Nephron (organoid): ENCODE data around the gene NKD2.

ENCODE experiments used
- H3K27ac Mint-ChIP-seq, 3 experiments: 2 replicates each; pipeline ENCODE4 v1.8.0; 2020; ENCODE audit warnings: mixed read lengths in 3 of 3, mild to moderate bottlenecking in 2 of 3, moderate library complexity in 1 of 3
- H3K27me3 Mint-ChIP-seq: 2 replicates; pipeline ENCODE4 v1.8.0; 2021; ENCODE audit warnings: low read depth, mild to moderate bottlenecking, moderate library complexity, mixed read lengths
- H3K36me3 Mint-ChIP-seq: 2 replicates; pipeline ENCODE4 v1.8.0; 2020; ENCODE audit warnings: low read depth, mixed read lengths
- H3K4me1 Mint-ChIP-seq: 2 replicates; pipeline ENCODE4 v1.8.0; 2020; ENCODE audit warnings: mixed read lengths
- H3K4me3 Mint-ChIP-seq, 3 experiments: 2 replicates each; pipeline ENCODE4 v1.8.0; 2020; ENCODE audit warnings: mild to moderate bottlenecking in 3 of 3, mixed read lengths in 3 of 3, moderate library complexity in 2 of 3
- H3K9me3 Mint-ChIP-seq: 2 replicates; pipeline ENCODE4 v1.8.0; 2020; ENCODE audit warnings: mixed read lengths
- CTCF ChIP-seq, 3 experiments: fragments of 200-600 bp; sonication (generic); IDR thresholded peaks; one replicate each; pipeline ENCODE4 v1.5.0; 2021; ENCODE audit warnings: antibody characterized with exemption in 3 of 3; ENCODE audit not compliant: unreplicated experiment in 3 of 3

NKD2 gene

GRCh38 chr5:1074816-1075554, 66.4 kb downstream of the NKD2 start:
- Mint-ChIP-seq H3K4me1 (no peaks in the 10 kb centered on the region), H3K27me3 (peaks cover 3% of the 10 kb centered on the region), H3K36me3 (peaks cover 7% of the 10 kb centered on the region), H3K27ac (no peak overlapping the region), H3K4me3 (no peak overlapping the region), H3K9me3 (no peaks in the 10 kb centered on the region)
- no peak for TF ChIP-seq CTCF (IDR thresholded peaks at IDR 0.05; ENCODE audit: unreplicated experiment in 3 of 3)

- H3K9me3 Mint-ChIP-seq: no peaks in the 10 kb centered on the region
- TF ChIP-seq CTCF (IDR thresholded peaks at IDR 0.05; ENCODE audit: unreplicated experiment in 3 of 3): no peak
- no peak overlapping the region for H3K4me3 Mint-ChIP-seq
- no peak overlapping the region for H3K27ac Mint-ChIP-seq
- peaks cover 4% of the 10 kb centered on the region for H3K4me1 Mint-ChIP-seq
- H3K27me3 Mint-ChIP-seq: peaks cover 3% of the 10 kb centered on the region
- peaks cover 7% of the 10 kb centered on the region for H3K36me3 Mint-ChIP-seq
Observed at GRCh38 chr5:1075555-1075881, 66.9 kb downstream of the NKD2 start.

GRCh38 chr5:1075931-1076330, 67.3 kb downstream of the NKD2 start:
- peaks cover 3% of the 10 kb centered on the region for H3K27me3 Mint-ChIP-seq
- no peak overlapping the region for H3K4me3 Mint-ChIP-seq
- peaks cover 8% of the 10 kb centered on the region for H3K4me1 Mint-ChIP-seq
- no peaks in the 10 kb centered on the region for H3K9me3 Mint-ChIP-seq
- peaks cover 11% of the 10 kb centered on the region for H3K36me3 Mint-ChIP-seq
- H3K27ac Mint-ChIP-seq: no peak overlapping the region
- TF ChIP-seq CTCF (IDR thresholded peaks at IDR 0.05; ENCODE audit: unreplicated experiment in 3 of 3): no peak

GRCh38 chr5:1076406-1076805, 67.8 kb downstream of the NKD2 start:
- Mint-ChIP-seq H3K9me3 (no peaks in the 10 kb centered on the region), H3K27me3 (peaks cover 3% of the 10 kb centered on the region), H3K27ac (no peak overlapping the region), H3K36me3 (peaks cover 16% of the 10 kb centered on the region), H3K4me3 (no peak overlapping the region), H3K4me1 (peaks cover 12% of the 10 kb centered on the region)
- TF ChIP-seq CTCF (IDR thresholded peaks at IDR 0.05; ENCODE audit: unreplicated experiment in 3 of 3): no peak

GRCh38 chr5:1077026-1077425, 68.4 kb downstream of the NKD2 start:
- H3K4me3 Mint-ChIP-seq: no peak overlapping the region
- peaks cover 3% of the 10 kb centered on the region for H3K27me3 Mint-ChIP-seq
- H3K9me3 Mint-ChIP-seq: no peaks in the 10 kb centered on the region
- no peak for TF ChIP-seq CTCF (IDR thresholded peaks at IDR 0.05; ENCODE audit: unreplicated experiment in 3 of 3)
- H3K4me1 Mint-ChIP-seq: peaks cover 12% of the 10 kb centered on the region
- H3K36me3 Mint-ChIP-seq: peaks cover 17% of the 10 kb centered on the region
- no peak overlapping the region for H3K27ac Mint-ChIP-seq

- H3K27me3 Mint-ChIP-seq: peaks cover 3% of the 10 kb centered on the region
- no peak for TF ChIP-seq CTCF (IDR thresholded peaks at IDR 0.05; ENCODE audit: unreplicated experiment in 3 of 3)
- H3K4me1 Mint-ChIP-seq: peaks cover 12% of the 10 kb centered on the region
- H3K27ac Mint-ChIP-seq: no peak overlapping the region
- peaks cover 17% of the 10 kb centered on the region for H3K36me3 Mint-ChIP-seq
- no peak overlapping the region for H3K4me3 Mint-ChIP-seq
- H3K9me3 Mint-ChIP-seq: no peaks in the 10 kb centered on the region
Observed at GRCh38 chr5:1077491-1078020, 69.0 kb downstream of the NKD2 start.
